SJCRH30 (cell line): ENCODE measurements around the gene VAT1L. TPM values are rescaled to one million over a fixed set of nuclear protein-coding genes. Genes with fewer than 3 reads are reported as not detected.

Experiments used
- DNase-seq, 2 experiments: peaks; one replicate each; pipeline ENCODE4 v3.0.0-alpha.2; 2015 to 2020
- H3K27ac ChIP-seq: fragments of 250-450 bp; sonication (Bioruptor Pico); 2 replicates; pipeline ENCODE4 v1.5.1; 2020; ENCODE audit warnings: mild to moderate bottlenecking, moderate library complexity
- H3K27me3 ChIP-seq: fragments of 250-450 bp; sonication (Bioruptor Pico); 2 replicates; pipeline ENCODE4 v1.5.1; 2020; ENCODE audit warnings: mild to moderate bottlenecking, moderate library complexity
- H3K36me3 ChIP-seq: fragments of 250-450 bp; sonication (Bioruptor Pico); 2 replicates; pipeline ENCODE4 v1.5.1; 2020; ENCODE audit warnings: mild to moderate bottlenecking, moderate library complexity
- H3K4me1 ChIP-seq: fragments of 250-450 bp; sonication (Bioruptor Pico); 2 replicates; pipeline ENCODE4 v1.5.1; 2020; ENCODE audit warnings: mild to moderate bottlenecking, moderate library complexity
- H3K4me3 ChIP-seq: fragments of 250-450 bp; sonication (Bioruptor Pico); 2 replicates; pipeline ENCODE4 v1.5.1; 2020; ENCODE audit warnings: mild to moderate bottlenecking, moderate library complexity
- H3K9me3 ChIP-seq: fragments of 250-450 bp; sonication (Bioruptor Pico); replicated peaks from 2 replicates; pipeline ENCODE4 v1.5.1; 2020; ENCODE audit warnings: mild to moderate bottlenecking, moderate library complexity
- total RNA-seq: library from RNA; depleted of rRNA; stranded (reverse); fragments of >200 nt; shearing (Covaris generic); gene quantifications from 2 replicates; pipeline ENCODE4 v1.2.3, GENCODE V29; 2014

VAT1L gene
- total RNA-seq, 1 experiment from 2014 or later: not detected

- no peak overlapping the region for H3K4me3 ChIP-seq
- H3K9me3 ChIP-seq: no peaks in the 10 kb centered on the region
- DNase-seq: no peak
- H3K27ac ChIP-seq: no peak overlapping the region
- no peaks in the 10 kb centered on the region for H3K4me1 ChIP-seq
- no peaks in the 10 kb centered on the region for H3K36me3 ChIP-seq
- H3K27me3 ChIP-seq: no peaks in the 10 kb centered on the region
Observed at GRCh38 chr16:77890075-77890474, 101.7 kb downstream of the VAT1L start.

- Histone ChIP-seq H3K4me3 (no peak overlapping the region), H3K4me1 (no peaks in the 10 kb centered on the region), H3K36me3 (no peaks in the 10 kb centered on the region), H3K27me3 (no peaks in the 10 kb centered on the region), H3K27ac (no peak overlapping the region), H3K9me3 (no peaks in the 10 kb centered on the region)
- no peak for DNase-seq
Observed at GRCh38 chr16:77894162-77894561, 105.8 kb downstream of the VAT1L start.

DNA sequence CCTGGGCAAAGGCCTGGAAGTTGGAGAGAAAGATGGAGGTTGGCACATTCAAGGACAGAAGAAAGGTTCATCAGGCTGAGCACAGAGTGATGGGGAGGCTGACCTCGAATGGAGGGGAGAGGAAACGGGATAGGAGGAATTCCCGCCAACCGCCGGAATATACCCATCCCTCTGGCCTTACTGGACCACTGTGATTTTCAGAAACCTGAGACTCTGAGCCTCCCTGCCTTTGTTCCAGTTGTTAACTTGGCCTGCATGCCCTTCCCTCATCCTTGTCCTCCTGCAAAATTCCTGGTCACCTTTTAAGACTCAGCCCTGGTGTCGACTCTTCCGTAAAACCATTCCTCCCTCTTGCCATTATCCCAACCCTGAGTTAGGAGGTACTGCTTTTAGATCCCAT, 107.6 kb downstream of the VAT1L start:
- Histone ChIP-seq H3K36me3 (no peaks in the 10 kb centered on the region), H3K27me3 (no peaks in the 10 kb centered on the region), H3K4me1 (no peaks in the 10 kb centered on the region), H3K9me3 (no peaks in the 10 kb centered on the region), H3K27ac (no peak overlapping the region), H3K4me3 (no peak overlapping the region)
- no peak for DNase-seq

- Histone ChIP-seq H3K9me3 (no peaks in the 10 kb centered on the region), H3K4me3 (no peak overlapping the region), H3K27me3 (no peaks in the 10 kb centered on the region), H3K36me3 (no peaks in the 10 kb centered on the region), H3K4me1 (no peaks in the 10 kb centered on the region), H3K27ac (no peak overlapping the region)
- peak; percentile 10 to 13 for DNase-seq
Observed at GRCh38 chr16:77896415-77897128, 108.2 kb downstream of the VAT1L start.

GRCh38 chr16:77897129-77897437, 108.7 kb downstream of the VAT1L start:
- Histone ChIP-seq H3K27ac (no peak overlapping the region), H3K4me3 (no peak overlapping the region), H3K9me3 (no peaks in the 10 kb centered on the region), H3K27me3 (no peaks in the 10 kb centered on the region), H3K36me3 (no peaks in the 10 kb centered on the region), H3K4me1 (no peaks in the 10 kb centered on the region)
- DNase-seq: no peak

GRCh38 chr16:77897831-77898605, 109.7 kb downstream of the VAT1L start:
- H3K4me3 ChIP-seq: no peak overlapping the region
- no peak for DNase-seq
- H3K36me3 ChIP-seq: no peaks in the 10 kb centered on the region
- no peaks in the 10 kb centered on the region for H3K9me3 ChIP-seq
- no peak overlapping the region for H3K27ac ChIP-seq
- H3K27me3 ChIP-seq: no peaks in the 10 kb centered on the region
- no peaks in the 10 kb centered on the region for H3K4me1 ChIP-seq

- Histone ChIP-seq H3K27ac (no peak overlapping the region), H3K4me1 (no peaks in the 10 kb centered on the region), H3K4me3 (no peak overlapping the region), H3K27me3 (no peaks in the 10 kb centered on the region), H3K36me3 (no peaks in the 10 kb centered on the region), H3K9me3 (no peaks in the 10 kb centered on the region)
- DNase-seq: no peak
Observed at GRCh38 chr16:77898671-77899211, 110.4 kb downstream of the VAT1L start.

GRCh38 chr16:77899416-77899815, 111.1 kb downstream of the VAT1L start:
- Histone ChIP-seq H3K27me3 (no peaks in the 10 kb centered on the region), H3K4me1 (no peaks in the 10 kb centered on the region), H3K9me3 (no peaks in the 10 kb centered on the region), H3K36me3 (no peaks in the 10 kb centered on the region), H3K27ac (no peak overlapping the region), H3K4me3 (no peak overlapping the region)
- DNase-seq: no peak

DNA sequence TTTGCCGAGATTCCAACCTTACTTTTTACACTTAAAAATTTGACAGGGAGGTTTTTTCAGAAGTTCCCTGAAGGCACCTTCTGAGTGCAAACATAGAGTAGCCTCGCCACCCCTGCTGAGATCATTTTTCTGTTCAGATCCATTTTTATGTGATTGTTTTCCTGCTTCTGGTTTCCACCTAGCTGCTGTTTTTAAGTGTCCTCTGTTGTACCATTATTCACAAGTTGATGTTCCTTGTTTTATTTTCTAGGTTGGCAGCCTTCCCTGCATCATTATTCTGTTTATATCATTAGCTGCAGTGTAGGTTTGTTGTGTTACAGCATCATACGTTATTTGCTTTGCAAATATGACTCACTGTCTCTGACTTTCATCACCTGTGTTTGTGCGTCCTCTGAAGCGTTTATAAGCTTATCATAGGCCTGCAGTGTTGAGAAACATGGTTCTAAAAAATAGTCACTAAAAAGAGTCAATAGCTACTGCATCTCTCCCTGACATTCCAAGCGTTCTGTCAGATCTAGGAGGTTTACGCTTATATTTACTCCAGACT, 117.1 kb downstream of the VAT1L start:
- no peaks in the 10 kb centered on the region for H3K27me3 ChIP-seq
- no peak overlapping the region for H3K4me3 ChIP-seq
- no peak overlapping the region for H3K27ac ChIP-seq
- H3K36me3 ChIP-seq: no peaks in the 10 kb centered on the region
- no peaks in the 10 kb centered on the region for H3K9me3 ChIP-seq
- DNase-seq: no peak
- no peaks in the 10 kb centered on the region for H3K4me1 ChIP-seq

DNA sequence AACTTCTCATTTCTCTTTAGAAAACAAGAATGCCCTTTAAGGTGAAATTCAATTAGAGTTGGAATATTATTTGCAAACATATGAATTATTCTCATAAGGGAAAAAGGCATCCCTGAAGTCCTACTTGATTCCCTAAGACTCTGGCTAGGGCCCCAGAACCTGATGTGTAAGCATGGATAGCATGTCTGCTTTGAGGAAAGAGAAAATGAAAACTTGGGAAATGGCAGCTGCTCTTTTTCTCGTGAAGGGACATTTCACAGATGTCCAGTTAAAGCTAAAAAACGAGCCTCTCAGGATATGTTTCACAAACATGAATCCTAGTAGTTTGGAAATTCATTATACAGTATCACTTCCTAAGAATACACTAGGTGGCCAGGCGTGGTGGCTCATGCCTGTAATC, 121.7 kb downstream of the VAT1L start:
- H3K36me3 ChIP-seq: no peaks in the 10 kb centered on the region
- H3K4me1 ChIP-seq: no peaks in the 10 kb centered on the region
- no peak overlapping the region for H3K4me3 ChIP-seq
- H3K27ac ChIP-seq: no peak overlapping the region
- no peaks in the 10 kb centered on the region for H3K9me3 ChIP-seq
- no peaks in the 10 kb centered on the region for H3K27me3 ChIP-seq
- DNase-seq: no peak

DNA sequence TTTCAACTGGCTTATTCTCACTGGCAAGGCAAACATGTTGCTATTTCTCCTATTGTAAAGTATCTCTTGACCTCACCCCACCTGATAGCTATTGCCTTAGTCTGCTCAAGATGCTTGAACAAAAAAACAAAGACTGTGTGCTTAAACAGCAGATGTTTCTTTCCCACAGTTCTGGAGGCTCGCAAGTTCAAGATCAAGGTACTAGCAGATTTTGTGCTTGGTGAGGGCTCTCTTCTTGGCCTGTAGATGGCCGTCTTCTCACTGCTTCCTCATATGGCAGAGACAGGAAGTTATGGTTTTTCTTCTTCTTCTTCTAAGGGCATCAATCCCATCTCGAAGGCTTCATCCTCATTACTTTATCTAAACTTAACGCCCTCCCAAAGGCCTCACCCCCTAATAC, 124.3 kb downstream of the VAT1L start:
- H3K27me3 ChIP-seq: no peaks in the 10 kb centered on the region
- H3K4me3 ChIP-seq: no peak overlapping the region
- no peak for DNase-seq
- no peak overlapping the region for H3K27ac ChIP-seq
- no peaks in the 10 kb centered on the region for H3K36me3 ChIP-seq
- no peaks in the 10 kb centered on the region for H3K9me3 ChIP-seq
- H3K4me1 ChIP-seq: no peaks in the 10 kb centered on the region

GRCh38 chr16:77913738-77914253, 125.4 kb downstream of the VAT1L start:
- H3K4me1 ChIP-seq: no peaks in the 10 kb centered on the region
- no peak overlapping the region for H3K4me3 ChIP-seq
- no peaks in the 10 kb centered on the region for H3K27me3 ChIP-seq
- DNase-seq: no peak
- H3K9me3 ChIP-seq: no peaks in the 10 kb centered on the region
- H3K27ac ChIP-seq: no peak overlapping the region
- no peaks in the 10 kb centered on the region for H3K36me3 ChIP-seq

- Histone ChIP-seq H3K27me3 (no peaks in the 10 kb centered on the region), H3K36me3 (no peaks in the 10 kb centered on the region), H3K4me3 (no peak overlapping the region), H3K27ac (no peak overlapping the region), H3K9me3 (no peaks in the 10 kb centered on the region), H3K4me1 (no peaks in the 10 kb centered on the region)
- no peak for DNase-seq
Observed at GRCh38 chr16:77916111-77916510, 127.7 kb downstream of the VAT1L start.

DNA sequence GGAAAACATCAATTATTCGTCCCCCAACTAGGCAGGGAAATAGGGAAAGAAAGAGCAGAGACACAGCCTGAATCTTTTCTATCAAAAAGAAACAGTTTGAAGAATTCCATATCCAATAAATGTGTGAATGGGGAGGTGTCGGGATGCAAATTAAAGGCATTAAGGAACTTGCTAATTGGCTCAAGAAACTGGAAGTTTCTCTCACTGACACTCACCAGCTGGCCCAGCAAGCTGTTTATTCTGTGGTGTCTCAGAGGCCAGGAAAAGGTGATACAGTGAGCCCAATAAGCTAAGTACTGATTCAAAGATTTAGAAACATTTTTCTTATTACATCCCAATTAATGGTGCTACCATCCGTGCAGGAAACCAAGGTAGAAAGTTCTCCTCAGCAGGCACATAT, 129.6 kb downstream of the VAT1L start:
- H3K4me1 ChIP-seq: no peaks in the 10 kb centered on the region
- no peak overlapping the region for H3K27ac ChIP-seq
- H3K36me3 ChIP-seq: no peaks in the 10 kb centered on the region
- H3K27me3 ChIP-seq: no peaks in the 10 kb centered on the region
- no peak overlapping the region for H3K4me3 ChIP-seq
- DNase-seq: no peak
- no peaks in the 10 kb centered on the region for H3K9me3 ChIP-seq
